Stimulated activated CD4-positive, alpha-beta T cell treated with anti-CD3 and anti-CD28 coated beads, Interleukin-2, amount 100 ng/mL, for 4 hours (primary cell): ENCODE results near the gene MAF.

ENCODE experiments used
- DNase-seq: peaks from one replicate; pipeline ENCODE4 v3.0.0-alpha.2; 2020; ENCODE audit warnings: low read depth

Gene MAF

DNA sequence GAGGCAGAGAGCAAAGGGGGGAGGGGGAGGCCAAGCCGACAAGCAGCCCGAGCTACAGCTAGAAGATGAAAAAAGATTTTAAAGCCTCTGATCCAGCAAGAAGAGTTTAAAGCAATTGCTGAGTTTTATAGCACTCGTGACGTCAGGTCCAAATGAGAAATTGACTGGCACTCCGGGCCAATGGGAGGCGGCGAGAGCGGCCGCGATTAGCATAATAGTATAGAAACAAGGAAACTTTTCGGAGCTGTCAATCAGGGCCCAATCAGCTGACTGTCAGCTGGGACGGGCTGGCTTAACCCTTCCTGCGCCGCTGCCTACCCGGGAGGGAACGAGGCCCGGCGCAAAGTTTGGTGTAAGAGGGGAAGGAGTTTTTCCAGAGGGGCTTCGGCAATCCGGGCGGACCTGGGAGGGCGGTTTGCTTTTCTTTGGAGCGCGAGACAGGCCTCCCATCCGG lies at the start of gene MAF:
TSS of gene MAF (minus strand) at position 100 of the 454 bp plus-strand sequence. CDS start 835 bp downstream, outside the sequence.
- DNase-seq, result peak; percentile 80

DNA sequence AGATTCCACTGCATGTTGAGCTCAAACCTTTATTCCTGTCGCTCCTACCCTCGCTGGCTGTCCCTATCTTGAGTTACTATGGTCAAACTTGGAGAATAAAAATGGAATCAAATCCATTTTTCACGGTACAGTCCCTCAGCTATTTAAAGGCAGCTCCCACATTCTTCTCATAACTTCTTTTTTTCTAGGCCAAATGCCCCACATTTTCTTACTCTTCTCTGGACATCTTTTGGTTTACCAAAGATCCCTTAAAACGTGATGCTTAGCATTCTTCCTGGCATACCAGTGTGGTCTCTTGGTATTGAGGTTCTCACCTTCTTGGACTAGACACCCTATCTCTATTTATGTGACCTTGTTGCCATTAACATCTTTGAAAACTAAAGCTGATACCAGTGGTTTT lies 48.3 kb upstream of the MAF start:
- no peak for DNase-seq

- DNase-seq, result no peak
These were observed 47.0 kb upstream of the MAF start for GRCh38 chr16:79647586-79647985.

GRCh38 chr16:79645701-79646100 lies 45.2 kb upstream of the MAF start:
- DNase-seq, result no peak

GRCh38 chr16:79644971-79645667 lies 44.6 kb upstream of the MAF start:
- DNase-seq, result no peak

- no peak for DNase-seq
These were observed 42.1 kb upstream of the MAF start for GRCh38 chr16:79642652-79643051.

GRCh38 chr16:79640513-79641360 lies 40.2 kb upstream of the MAF start:
- no peak for DNase-seq

- no peak for DNase-seq
These were observed 39.2 kb upstream of the MAF start for GRCh38 chr16:79639576-79640311.

DNA sequence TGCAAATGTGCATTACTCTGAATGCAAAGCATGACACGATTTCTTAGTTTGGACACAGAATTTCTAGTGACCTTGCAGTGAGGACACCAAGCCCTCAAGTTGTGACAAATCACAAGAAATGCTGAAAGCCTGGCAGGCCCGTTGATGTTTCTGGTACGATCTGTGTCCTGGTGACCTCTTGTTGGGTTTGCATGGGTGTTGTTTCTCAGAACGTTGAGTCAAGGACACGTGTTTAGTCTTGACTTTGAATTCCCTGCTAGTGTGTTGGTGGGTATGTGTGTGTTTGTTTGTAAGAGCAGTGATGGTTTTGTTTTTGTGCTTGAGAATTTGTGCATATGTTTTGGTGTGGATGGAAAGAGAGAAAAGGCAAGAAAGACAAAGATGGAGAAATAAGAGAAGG lies 37.8 kb upstream of the MAF start:
- DNase-seq, result no peak

- no peak for DNase-seq
These were observed 35.0 kb upstream of the MAF start for GRCh38 chr16:79635488-79635887.

DNA sequence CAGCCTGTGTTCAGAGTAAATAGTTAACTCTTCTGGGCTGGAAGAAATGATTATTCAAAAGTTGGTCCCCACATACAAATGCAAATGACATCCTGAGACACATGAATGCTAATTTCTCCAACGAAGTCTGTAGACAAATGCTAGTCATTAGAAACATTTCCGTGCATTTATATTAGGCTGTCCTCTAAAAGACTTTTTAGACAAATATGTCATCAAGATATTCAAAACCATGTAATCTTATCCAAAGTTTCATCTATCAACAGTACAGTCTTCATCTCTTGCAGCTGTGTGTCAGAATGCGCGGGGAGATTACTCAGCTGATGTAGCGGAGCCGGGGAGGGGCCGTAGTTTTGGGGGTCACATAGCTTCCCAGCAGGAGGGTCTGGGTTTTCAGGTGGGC lies 33.8 kb upstream of the MAF start:
- DNase-seq, result no peak

GRCh38 chr16:79632289-79632688 lies 31.8 kb upstream of the MAF start:
- DNase-seq, result no peak

GRCh38 chr16:79628988-79629387 lies 28.5 kb upstream of the MAF start:
- no peak for DNase-seq

GRCh38 chr16:79628501-79628975 lies 28.0 kb upstream of the MAF start:
- peak; percentile 39 for DNase-seq

DNA sequence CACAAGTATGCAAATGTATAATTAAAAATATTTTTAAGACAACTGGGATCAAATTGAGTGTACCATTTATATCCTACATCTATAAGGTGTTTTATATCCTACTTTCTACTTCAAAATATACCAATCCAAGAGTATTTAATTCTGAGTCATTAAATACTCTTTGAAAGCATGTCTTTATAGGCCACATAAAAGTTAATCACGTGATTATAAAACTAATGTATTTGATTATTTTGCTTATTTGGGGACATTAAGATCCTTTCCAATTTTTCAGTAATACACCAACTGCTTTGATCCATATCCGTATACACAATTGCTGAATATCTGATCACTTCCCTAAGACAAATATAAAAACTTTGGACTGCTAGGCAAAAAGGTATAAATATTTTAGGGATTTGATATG lies 26.6 kb upstream of the MAF start:
- no peak for DNase-seq

- DNase-seq, result no peak
These were observed 25.2 kb upstream of the MAF start for GRCh38 chr16:79625738-79626137.

- no peak for DNase-seq
These were observed 23.3 kb upstream of the MAF start for GRCh38 chr16:79623824-79624223.

DNA sequence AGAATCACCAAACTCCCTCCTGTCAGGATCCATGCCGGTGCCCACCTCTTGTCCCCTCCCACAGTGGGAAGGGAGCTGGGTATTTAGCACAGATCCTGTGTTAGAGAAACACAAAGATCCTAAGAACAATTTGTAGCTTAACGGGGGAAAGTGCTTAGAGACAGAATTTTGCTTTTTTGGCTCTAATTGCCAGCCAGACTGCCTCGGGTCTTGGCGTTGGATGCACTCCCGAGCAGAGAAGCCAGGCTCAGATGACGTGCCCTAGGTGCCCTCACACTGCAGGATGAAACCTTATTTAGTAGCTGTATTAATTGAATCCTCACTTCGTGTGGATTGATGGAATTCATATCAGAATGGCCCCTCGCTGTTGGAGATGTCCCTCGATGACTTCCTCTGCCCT lies 22.5 kb upstream of the MAF start:
- DNase-seq, result no peak

- DNase-seq, result no peak
These were observed 20.5 kb upstream of the MAF start for GRCh38 chr16:79621027-79621426.

DNA sequence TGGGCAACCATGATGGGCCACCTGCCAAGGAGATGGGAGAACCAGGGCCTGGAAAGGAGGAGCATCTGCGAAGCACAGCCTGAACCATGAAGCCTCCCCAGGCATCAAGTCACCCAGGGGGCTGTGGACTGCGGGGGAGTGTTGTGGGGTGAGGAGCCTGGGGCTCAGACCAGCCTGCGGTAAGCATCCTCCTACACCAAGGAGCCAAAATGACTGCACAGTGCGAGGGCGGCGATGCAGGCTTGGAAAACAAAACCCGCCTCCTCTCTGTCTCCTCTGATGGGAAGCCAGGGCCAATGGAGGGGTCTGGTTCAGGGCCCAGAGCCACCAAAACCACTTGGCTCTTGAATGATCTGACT lies 18.1 kb upstream of the MAF start:
- DNase-seq, result no peak

DNA sequence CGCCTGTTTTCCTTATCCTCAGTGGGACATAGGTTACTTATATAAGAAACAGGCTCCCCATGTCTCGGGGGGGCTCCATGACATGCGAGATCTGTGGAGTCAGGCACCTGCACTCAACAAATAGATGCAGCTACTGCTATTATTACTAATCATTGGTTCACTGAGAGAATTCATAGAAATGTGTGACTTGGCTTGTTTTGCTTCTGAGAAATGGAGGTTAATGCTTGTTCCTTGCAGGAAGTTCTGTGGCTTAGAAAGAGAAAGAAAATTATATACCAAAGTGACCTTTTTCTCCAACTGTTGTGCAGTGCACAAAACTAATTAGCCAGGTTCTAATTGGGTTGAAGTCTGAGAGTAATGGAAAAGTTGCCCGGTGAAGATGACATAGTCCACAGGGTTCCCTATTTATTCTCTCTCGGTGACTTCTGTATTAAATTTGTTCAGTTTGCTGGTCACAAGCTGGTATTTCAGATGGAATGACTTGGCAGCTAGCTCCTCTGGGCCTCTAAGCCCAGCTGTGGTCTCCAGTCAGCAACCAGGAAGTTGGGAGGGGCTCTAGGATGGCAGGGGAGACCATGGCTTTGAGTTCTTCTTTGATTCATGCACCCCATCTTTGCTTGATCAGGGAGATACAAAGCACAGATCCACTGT lies 17.6 kb upstream of the MAF start:
- DNase-seq, result no peak

DNA sequence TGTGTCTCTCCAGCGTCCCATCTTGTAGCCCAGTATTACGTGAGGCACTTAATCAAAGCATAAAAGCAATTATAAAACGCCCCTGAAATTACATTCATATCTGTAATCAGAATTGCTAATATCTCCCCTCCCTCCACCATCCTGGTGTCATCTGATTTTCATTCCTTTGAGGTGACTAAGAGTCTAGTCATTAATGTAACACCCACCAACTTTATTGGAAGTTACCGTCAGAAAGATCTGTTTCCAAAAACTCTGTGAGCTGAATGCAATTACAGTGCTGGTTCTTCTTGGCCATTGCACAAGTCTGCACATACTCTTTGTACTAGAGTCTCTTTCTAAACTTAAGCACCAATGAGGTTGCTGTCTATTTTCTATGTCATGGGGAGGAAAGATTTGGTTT lies 12.5 kb upstream of the MAF start:
- DNase-seq, result no peak
